ENCODE results near the gene SIDT2. TPM values are rescaled to one million over a fixed set of nuclear protein-coding genes. Genes with fewer than 3 reads are reported as not detected.

The SIDT2 gene
- total and polyA plus RNA-seq, 2 of the 13 experiments (the other 11 are each of a cell fraction or from before 2014, with no cell fraction given), result 11.5 to 28.0 TPM

DNA sequence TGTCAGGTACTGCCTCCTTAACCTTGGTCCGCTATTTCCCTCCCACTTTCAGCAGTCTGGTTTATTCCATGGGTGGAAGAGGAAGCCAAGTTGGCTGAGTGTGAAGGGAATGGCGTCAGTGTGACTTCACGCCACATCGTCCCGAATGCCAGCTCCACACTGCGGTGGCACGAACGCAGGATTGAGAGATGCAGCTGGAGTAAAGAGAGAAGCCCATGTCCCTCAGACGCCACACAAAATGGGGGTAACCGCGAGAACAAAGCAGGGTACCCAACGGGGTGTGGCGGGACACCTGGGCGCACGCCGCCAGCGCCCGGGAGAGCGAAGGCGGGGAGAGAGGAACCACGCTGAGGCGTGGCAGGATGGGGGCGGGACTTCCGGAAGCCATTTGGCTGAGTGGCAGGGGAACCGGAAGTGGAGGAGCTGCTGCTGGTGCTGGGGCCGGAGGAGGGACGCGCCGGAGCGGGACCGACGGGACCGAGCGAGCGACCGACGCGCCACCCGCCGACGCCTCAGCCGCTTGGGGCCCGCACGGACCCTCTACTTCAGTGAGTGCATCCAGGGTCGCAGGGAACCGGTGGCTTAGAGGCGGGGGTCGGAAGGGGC, 34.6 kb upstream of the SIDT2 start, which contains the start of gene PAFAH1B2 (continued):
- TF ChIP-seq ZNF430 (CRISPR knock-in tag; IDR thresholded peaks at IDR 0.05), result 0 out of 2 replicates have a peak, but pooled peaks have one; percentile 68
- no peak for TF ChIP-seq KDM1A (CRISPR knock-in tag; IDR thresholded peaks at IDR 0.05)
- TF ChIP-seq, protein P1, sequence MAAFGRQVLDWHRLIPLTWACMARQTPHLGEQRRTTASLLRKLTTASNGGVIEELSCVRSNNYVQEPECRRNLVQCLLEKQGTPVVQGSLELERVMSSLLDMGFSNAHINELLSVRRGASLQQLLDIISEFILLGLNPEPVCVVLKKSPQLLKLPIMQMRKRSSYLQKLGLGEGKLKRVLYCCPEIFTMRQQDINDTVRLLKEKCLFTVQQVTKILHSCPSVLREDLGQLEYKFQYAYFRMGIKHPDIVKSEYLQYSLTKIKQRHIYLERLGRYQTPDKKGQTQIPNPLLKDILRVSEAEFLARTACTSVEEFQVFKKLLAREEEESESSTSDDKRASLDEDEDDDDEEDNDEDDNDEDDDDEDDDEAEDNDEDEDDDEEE (CRISPR knock-in tag; IDR thresholded peaks at IDR 0.05), result no peak
- no peak for TF ChIP-seq GRHL1 (CRISPR knock-in tag; conservative IDR thresholded peaks at IDR 0.05)
- peak; percentile 73 for TF ChIP-seq ZNF501 (CRISPR knock-in tag; IDR thresholded peaks at IDR 0.05)
- no peak for TF ChIP-seq FOXJ3 (CRISPR knock-in tag; IDR thresholded peaks at IDR 0.05; ENCODE audit: borderline replicate concordance)
- TF ChIP-seq CAMTA2 (CRISPR knock-in tag; IDR thresholded peaks at IDR 0.05; ENCODE audit: borderline replicate concordance), result peak; percentile 85
- no peak for TF ChIP-seq EHMT2 (IDR thresholded peaks at IDR 0.05; ENCODE audit: borderline replicate concordance, low read depth, low read length)
- peak; percentile 82 for TF ChIP-seq HIVEP1 (CRISPR knock-in tag; IDR thresholded peaks at IDR 0.05)
- TF ChIP-seq ZNF678 (CRISPR knock-in tag; IDR thresholded peaks at IDR 0.05), result 0 out of 2 replicates have a peak, but pooled peaks have one; percentile 84
- TF ChIP-seq ZMYM3 (CRISPR knock-in tag; IDR thresholded peaks at IDR 0.05), result 0 out of 2 replicates have a peak, but pooled peaks have one; percentile 35
- TF ChIP-seq ARNTL (CRISPR knock-in tag; IDR thresholded peaks at IDR 0.05), result peak; percentile 47
- peak; percentile 85 for TF ChIP-seq THAP11 (CRISPR knock-in tag; IDR thresholded peaks at IDR 0.05)
- TF ChIP-seq CREM (IDR thresholded peaks at IDR 0.05), result peak; percentile 72
- no peak for TF ChIP-seq CREM (CRISPR knock-in tag; IDR thresholded peaks at IDR 0.05)
- TF ChIP-seq PAF1 (CRISPR knock-in tag; IDR thresholded peaks at IDR 0.05), result no peak
- TF ChIP-seq SSRP1 (CRISPR knock-in tag; IDR thresholded peaks at IDR 0.05), result no peak
- peak; percentile 96 for TF ChIP-seq ZNF776 (CRISPR knock-in tag; IDR thresholded peaks at IDR 0.05)
- TF ChIP-seq ZNF17 (CRISPR knock-in tag; IDR thresholded peaks at IDR 0.05), result no peak
- no peak for TF ChIP-seq ZNF180 (CRISPR knock-in tag; IDR thresholded peaks at IDR 0.05; ENCODE audit: borderline replicate concordance, low read depth)
- TF ChIP-seq, protein P2, sequence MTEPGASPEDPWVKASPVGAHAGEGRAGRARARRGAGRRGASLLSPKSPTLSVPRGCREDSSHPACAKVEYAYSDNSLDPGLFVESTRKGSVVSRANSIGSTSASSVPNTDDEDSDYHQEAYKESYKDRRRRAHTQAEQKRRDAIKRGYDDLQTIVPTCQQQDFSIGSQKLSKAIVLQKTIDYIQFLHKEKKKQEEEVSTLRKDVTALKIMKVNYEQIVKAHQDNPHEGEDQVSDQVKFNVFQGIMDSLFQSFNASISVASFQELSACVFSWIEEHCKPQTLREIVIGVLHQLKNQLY (CRISPR knock-in tag; IDR thresholded peaks at IDR 0.05), result peak; percentile 69; the same call in 1 of the 2 replicates
- TF ChIP-seq, protein P3, sequence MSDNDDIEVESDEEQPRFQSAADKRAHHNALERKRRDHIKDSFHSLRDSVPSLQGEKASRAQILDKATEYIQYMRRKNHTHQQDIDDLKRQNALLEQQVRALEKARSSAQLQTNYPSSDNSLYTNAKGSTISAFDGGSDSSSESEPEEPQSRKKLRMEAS (IDR thresholded peaks at IDR 0.05), result peak; percentile 96
- peak; percentile 32; the same call in 1 of the 2 replicates for TF ChIP-seq ZNF747 (CRISPR knock-in tag; IDR thresholded peaks at IDR 0.05; ENCODE audit: borderline replicate concordance)
- TF ChIP-seq KLF12 (CRISPR knock-in tag; IDR thresholded peaks at IDR 0.05; ENCODE audit: borderline replicate concordance), result peak; percentile 83; the same call in 1 of the 2 replicates
- 0 out of 2 replicates have a peak, but pooled peaks have one; percentile 36 for TF ChIP-seq MYNN (CRISPR knock-in tag; IDR thresholded peaks at IDR 0.05; ENCODE audit: low read depth)
- no peak; the same call in 1 of the 2 replicates for TF ChIP-seq ZNF644 (CRISPR knock-in tag; IDR thresholded peaks at IDR 0.05; ENCODE audit: low read depth)
- peak; percentile 81 for TF ChIP-seq SALL1 (CRISPR knock-in tag; IDR thresholded peaks at IDR 0.05)
- peak; percentile 65; the same call in 1 of the 2 replicates for TF ChIP-seq ZNF205 (CRISPR knock-in tag; IDR thresholded peaks at IDR 0.05)
- peak; percentile 33; the same call in 1 of the 2 replicates for TF ChIP-seq ARNT2 (CRISPR knock-in tag; IDR thresholded peaks at IDR 0.05; ENCODE audit: low read depth)
- TF ChIP-seq NCOR1 (IDR thresholded peaks at IDR 0.05; ENCODE audit: borderline replicate concordance, low read length), result no peak

Measured in HepG2 (cell line).